ENCODE results near the gene MAP4K4.

DNA sequence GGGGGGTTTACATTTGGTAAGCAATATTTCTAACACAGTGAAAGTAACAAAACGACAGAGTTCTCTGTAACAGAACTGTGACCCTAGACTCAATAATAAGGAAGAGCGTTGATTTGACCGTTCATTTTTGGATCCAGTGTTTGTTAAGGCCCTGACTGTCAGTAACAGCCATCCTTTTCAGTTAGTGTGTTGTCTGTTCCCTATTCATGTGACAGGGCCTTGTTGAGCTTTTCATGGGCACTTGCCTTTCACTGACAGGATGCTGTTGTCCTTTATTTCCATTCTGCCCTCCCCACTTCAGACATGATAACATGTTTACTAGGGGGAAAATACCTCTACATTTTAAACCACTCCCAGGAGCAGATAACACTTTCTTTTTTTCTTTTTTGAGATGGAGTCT lies 45.8 kb downstream of the MAP4K4 start:
- no peak for TF ChIP-seq KDM1A (CRISPR knock-in tag; IDR thresholded peaks at IDR 0.05)
- no peak for TF ChIP-seq ZKSCAN8 (CRISPR knock-in tag; IDR thresholded peaks at IDR 0.05; ENCODE audit: borderline replicate concordance)
- TF ChIP-seq CEBPB (IDR thresholded peaks at IDR 0.05; ENCODE audit: borderline replicate concordance, low read depth, low read length), result no peak
- TF ChIP-seq EP300 (IDR thresholded peaks at IDR 0.05; ENCODE audit: low read depth in 2 of 2, low read length in 2 of 2), result no peak
- no peak for TF ChIP-seq EP300 (CRISPR knock-in tag; IDR thresholded peaks at IDR 0.05; ENCODE audit: borderline replicate concordance)
- TF ChIP-seq IRF2 (CRISPR knock-in tag; IDR thresholded peaks at IDR 0.05), result no peak
- TF ChIP-seq FOXK2 (IDR thresholded peaks at IDR 0.05), result no peak
- no peak for TF ChIP-seq SUZ12 (IDR thresholded peaks at IDR 0.05; ENCODE audit: low read depth, low read length)
- TF ChIP-seq TEF (CRISPR knock-in tag; IDR thresholded peaks at IDR 0.05), result no peak
- TF ChIP-seq TFDP1 (CRISPR knock-in tag; IDR thresholded peaks at IDR 0.05; ENCODE audit: borderline replicate concordance), result no peak
- TF ChIP-seq, protein P1, sequence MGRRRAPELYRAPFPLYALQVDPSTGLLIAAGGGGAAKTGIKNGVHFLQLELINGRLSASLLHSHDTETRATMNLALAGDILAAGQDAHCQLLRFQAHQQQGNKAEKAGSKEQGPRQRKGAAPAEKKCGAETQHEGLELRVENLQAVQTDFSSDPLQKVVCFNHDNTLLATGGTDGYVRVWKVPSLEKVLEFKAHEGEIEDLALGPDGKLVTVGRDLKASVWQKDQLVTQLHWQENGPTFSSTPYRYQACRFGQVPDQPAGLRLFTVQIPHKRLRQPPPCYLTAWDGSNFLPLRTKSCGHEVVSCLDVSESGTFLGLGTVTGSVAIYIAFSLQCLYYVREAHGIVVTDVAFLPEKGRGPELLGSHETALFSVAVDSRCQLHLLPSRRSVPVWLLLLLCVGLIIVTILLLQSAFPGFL (CRISPR knock-in tag; IDR thresholded peaks at IDR 0.05), result no peak
- no peak for TF ChIP-seq CTCF (CRISPR knock-in tag; IDR thresholded peaks at IDR 0.05)
- no peak for TF ChIP-seq SMYD3 (CRISPR knock-in tag; IDR thresholded peaks at IDR 0.05)
